ENCODE results near the gene GJC2. TPM values are rescaled to one million over a fixed set of nuclear protein-coding genes. Genes with fewer than 3 reads are reported as not detected.
"Not testable (repeated sequence)": the region's sequence is repeated elsewhere in the genome, so short reads cannot be mapped to it uniquely, and the experiment has no call there.

Gene GJC2
- total RNA-seq, 1 experiment from 2014 or later = 4.8 TPM

DNA sequence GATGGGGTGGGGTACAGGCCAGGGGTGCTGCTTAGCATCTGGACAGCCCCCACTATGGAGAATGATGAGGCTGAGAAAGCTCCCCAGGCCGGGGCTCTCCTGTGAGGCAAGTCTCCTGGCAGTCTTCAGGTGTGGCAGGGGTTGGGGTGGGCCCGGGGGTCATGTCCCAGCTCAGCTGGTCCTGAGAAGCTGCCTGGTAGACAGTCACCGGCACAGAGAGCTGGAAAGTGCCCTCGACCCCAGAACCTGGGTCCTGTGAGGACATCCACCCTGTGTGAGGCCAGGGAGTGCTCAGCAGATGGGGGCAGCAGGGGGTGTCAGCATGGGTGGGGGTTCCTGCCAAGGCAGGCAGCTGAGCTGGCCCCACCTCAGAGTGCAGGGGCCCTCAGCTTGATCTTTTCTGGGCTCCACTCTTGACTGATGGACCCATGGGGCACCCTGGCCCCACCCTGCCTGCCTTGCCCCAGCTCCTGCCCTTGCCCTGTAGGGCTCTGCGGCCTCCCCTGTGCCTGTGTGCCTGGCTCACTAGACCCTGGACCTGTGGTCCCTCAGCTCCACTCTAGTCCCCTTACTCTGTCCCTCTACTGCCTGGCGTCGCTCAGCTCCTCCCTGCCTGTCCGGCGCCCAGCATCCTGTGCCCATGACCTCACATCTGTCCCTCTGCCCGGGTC is 21.6 kb downstream of the GJC2 start:
- no peaks in the 10 kb centered on the region; the same call in none of the 2 replicates for H3K36me3 ChIP-seq
- no peak for DNase-seq
- no peaks in the 10 kb centered on the region for H3K9me3 ChIP-seq
- no peaks in the 10 kb centered on the region for H3K27me3 ChIP-seq
- H3K4me3 ChIP-seq = no peak overlapping the region

DNA sequence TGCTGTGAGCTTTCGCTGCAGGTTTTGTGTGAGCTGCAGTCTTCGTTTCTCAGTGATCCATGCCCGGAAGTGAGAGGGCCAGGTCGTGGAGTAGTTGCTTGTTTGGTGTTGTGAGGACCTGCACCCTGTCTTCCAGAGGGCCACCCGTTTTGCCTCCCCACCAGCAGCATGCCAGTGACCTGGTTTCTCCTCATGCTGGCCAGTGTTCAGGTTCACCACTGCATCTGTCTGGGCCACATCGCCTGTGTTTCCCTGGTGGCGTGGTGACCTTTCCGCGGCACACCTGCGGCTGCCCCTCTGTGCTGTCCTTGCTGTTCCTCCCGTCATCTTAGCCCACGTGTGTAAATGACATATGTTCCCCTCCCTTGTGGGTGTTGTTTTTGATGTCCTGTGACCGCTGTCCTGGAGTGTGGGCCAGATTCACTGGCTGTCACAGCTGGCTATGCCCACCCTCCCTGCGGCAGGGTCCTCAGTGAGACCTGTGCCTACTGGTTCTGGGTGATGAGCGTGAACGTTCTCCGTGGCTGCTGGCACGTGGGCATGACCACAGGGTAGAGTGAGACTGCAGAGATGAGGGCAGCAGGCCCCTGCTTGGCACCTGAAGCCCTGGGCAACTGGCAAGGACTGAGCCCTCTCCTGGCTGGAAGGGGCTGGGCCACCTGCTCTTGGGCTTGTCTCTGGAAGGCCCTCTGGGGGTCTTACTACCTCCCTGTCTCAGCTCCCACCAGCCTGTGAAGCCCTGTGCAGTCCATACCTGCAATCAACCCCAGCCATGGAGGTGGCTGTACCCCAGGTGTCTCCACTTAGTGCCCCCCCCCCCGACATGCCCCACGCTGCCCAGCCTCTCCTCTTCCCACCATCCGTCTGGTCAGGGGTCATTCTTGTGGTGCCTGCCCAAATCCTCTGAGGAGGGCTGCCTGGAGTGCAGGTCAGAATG is 23.1 kb downstream of the GJC2 start:
- Histone ChIP-seq H3K4me3 (no peak overlapping the region), H3K9me3 (no peaks in the 10 kb centered on the region), H3K27me3 (no peaks in the 10 kb centered on the region), H3K36me3 (no peaks in the 10 kb centered on the region; the same call in none of the 2 replicates)
- no peak for DNase-seq

DNA sequence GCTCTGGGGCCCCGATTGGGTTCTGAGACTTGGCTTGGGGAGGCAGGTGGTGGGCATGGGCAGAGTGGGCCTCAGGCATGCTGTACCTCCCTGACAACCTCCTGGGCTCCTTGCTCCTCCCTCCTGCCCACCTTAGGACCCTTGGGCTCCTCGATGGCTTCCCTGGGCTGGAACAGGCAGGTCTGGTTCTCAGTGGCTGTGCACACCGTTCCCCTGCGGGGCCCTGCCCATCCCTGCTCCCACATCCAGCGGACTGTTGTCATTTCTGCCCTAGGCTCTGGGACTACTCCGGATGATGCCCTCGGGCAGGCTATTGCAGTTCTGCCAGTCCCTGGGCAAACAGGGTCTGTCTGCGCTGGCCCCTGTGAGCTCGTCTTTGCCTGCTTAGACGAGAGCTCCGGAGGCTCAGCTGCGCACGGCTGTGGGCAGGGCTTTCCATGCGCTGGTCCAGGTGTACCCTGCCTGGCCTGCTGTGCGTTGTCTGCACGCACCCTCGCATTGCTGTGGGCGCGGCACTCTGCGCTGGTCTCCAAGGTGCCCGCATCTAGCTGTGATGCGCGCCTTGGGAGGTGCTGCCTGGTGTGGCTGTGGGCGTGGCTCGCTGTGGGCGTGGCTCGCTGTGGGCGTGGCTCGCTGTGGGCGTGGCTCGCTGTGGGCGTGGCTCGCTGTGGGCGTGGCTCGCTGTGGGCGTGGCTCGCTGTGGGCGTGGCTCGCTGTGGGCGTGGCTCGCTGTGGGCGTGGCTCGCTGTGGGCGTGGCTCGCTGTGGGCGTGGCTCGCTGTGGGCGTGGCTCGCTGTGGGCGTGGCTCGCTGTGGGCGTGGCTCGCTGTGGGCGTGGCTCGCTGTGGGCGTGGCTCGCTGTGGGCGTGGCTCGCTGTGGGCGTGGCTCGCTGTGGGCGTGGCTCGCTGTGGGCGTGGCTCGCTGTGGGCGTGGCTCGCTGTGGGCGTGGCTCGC is 24.1 kb downstream of the GJC2 start:
- H3K9me3 ChIP-seq, DNase-seq, H3K27me3 ChIP-seq, H3K36me3 ChIP-seq, H3K4me3 ChIP-seq: not testable (repeated sequence)

DNA sequence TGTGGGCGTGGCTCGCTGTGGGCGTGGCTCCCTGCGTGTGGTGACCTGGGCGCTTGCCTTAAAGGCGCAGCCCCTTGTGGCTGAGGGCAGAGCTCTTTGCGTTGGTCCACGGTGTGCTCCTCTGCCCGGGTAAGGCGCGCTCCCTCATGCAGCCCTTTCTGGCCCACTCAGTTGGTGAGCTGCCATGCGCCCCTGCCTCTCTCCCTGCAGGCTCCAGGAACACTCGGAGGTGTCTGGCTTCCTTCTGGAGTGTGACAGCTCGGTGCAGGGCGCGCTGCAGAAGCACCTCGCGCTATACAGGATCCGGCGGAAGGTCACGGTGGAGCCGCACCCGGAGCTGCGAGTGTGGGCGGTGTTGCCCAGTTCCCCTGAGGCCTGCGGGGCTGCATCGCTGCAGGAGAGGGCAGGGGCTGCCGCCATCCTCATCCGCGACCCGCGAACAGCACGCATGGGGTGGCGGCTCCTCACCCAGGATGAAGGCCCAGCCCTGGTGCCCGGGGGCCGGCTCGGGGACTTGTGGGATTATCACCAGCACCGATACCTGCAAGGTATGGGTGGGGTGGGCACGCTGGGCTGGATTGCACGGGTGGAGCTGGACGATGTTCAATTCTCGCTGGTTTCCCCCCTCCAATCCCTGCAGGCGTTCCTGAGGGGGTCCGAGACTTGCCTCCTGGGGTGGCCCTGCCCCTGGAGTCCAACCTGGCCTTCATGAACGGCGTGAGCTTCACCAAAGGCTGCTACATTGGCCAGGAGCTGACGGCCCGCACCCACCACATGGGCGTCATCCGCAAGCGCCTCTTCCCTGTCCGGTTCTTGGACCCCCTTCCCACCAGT is 25.0 kb downstream of the GJC2 start:
- Histone ChIP-seq H3K9me3 (no peaks in the 10 kb centered on the region), H3K27me3 (no peaks in the 10 kb centered on the region), H3K4me3 (no peak overlapping the region), H3K36me3 (no peaks in the 10 kb centered on the region; the same call in none of the 2 replicates)
- DNase-seq = no peak

DNA sequence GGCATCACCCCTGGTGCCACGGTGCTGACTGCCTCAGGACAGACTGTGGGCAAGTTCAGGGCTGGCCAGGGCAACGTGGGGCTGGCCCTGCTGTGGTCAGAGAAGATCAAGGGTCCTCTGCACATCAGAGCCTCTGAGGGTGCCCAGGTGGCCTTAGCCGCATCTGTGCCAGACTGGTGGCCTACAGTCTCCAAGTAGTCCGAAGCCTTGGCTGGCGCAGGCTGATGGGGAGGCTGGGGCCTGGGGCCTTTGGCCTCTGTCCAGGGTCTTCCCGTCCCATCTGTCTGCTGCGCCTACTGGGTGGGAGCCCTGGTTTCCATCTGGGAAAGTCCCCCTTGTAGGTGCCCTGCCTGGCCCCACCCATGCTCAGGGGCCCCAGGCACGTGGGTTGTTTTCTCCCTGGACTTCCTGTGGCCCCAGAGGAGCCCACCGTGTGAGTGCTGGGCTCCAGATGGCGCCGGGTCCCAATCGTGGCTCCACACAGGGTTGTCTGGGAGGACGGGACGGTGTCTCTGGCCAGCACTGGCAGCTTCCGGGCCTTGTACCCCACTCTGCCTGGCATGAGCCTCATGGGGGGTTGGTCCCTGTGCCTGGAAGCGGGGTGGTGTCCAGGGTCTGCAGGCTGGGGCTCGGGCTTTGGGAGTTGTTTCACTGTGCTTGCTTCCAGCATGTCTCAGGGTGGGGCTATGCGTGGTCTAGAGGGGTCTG is 25.7 kb downstream of the GJC2 start:
- Histone ChIP-seq H3K9me3 (no peaks in the 10 kb centered on the region), H3K36me3 (no peaks in the 10 kb centered on the region; the same call in 1 of the 2 replicates), H3K27me3 (no peaks in the 10 kb centered on the region), H3K4me3 (no peak overlapping the region)
- no peak for DNase-seq

DNA sequence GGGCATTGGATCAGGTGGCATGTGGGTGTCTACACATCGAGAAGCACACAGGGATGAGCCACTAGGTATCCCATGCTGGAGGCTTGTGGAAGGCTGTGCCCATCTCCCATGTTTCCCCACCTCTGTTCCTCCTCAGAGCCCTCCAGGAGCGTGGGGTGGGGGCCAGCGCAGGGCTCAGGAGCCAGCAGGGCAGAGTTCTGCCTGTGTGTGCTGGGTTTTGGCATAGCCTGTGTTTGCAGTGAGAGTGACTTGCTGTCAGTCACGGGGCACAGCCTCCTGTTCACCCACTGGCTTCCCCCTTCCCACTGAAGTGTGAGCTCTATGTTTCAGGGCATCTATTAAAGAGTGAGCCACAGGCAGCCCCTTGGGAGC is 26.3 kb downstream of the GJC2 start:
- no peaks in the 10 kb centered on the region for H3K9me3 ChIP-seq
- no peaks in the 10 kb centered on the region for H3K27me3 ChIP-seq
- no peaks in the 10 kb centered on the region; the same call in 1 of the 2 replicates for H3K36me3 ChIP-seq
- DNase-seq = no peak
- H3K4me3 ChIP-seq = no peak overlapping the region

DNA sequence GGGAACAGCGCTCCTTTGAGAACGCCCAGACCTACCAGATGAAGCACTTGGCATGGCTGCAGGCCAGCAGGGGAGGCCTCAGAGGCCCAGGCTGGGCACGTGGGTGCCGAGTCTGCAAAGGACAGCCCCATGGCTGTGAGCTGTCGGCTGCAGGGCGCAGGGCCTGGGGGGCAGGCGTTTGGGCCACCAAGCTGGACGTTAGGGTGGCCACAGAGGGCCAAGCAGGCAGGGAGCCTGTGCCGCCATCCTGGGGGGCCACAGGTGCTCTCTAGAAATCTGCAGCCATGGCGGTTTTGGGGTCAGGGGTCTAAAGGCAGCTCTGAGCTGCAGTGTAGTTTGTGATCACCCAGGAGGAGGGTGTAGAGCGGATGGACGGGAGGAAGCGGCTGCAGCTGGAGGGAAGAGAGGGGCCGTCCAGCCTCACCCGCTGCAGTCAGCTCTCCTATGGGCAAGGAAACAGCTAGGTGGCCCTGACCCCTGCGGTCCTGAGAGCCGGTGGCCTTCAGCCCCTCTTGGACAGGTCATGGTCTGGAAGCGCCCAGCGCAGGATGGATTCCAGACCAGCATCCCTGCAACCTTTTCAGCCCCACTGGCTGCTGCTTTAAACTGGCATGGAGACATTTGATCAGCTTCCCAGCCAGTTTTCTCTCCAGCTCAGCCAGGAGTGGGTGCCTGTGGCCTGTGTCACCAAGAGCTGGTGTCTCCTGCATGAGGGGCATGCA is 26.9 kb downstream of the GJC2 start:
- H3K27me3 ChIP-seq = no peaks in the 10 kb centered on the region
- no peaks in the 10 kb centered on the region for H3K9me3 ChIP-seq
- no peak overlapping the region for H3K4me3 ChIP-seq
- no peak for DNase-seq
- H3K36me3 ChIP-seq = no peaks in the 10 kb centered on the region; the same call in 1 of the 2 replicates

DNA sequence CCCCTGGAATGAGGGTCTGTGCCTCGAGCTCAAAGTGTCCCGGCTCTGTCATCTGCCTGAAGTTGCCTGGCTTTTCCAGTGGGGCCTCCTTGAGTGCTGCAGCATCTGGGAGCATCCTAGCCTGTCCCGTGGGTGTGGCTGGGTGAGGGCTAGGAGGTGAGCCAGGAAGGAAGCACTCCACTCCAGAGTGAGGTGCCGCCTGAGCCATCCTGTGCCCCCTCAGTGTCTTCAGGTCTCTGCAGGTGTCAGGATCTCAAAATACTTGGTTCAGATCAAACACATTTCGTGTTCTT is 27.4 kb downstream of the GJC2 start:
- DNase-seq = no peak
- no peaks in the 10 kb centered on the region for H3K9me3 ChIP-seq
- no peaks in the 10 kb centered on the region for H3K27me3 ChIP-seq
- H3K4me3 ChIP-seq = no peak overlapping the region
- H3K36me3 ChIP-seq = no peaks in the 10 kb centered on the region; the same call in 1 of the 2 replicates

DNA sequence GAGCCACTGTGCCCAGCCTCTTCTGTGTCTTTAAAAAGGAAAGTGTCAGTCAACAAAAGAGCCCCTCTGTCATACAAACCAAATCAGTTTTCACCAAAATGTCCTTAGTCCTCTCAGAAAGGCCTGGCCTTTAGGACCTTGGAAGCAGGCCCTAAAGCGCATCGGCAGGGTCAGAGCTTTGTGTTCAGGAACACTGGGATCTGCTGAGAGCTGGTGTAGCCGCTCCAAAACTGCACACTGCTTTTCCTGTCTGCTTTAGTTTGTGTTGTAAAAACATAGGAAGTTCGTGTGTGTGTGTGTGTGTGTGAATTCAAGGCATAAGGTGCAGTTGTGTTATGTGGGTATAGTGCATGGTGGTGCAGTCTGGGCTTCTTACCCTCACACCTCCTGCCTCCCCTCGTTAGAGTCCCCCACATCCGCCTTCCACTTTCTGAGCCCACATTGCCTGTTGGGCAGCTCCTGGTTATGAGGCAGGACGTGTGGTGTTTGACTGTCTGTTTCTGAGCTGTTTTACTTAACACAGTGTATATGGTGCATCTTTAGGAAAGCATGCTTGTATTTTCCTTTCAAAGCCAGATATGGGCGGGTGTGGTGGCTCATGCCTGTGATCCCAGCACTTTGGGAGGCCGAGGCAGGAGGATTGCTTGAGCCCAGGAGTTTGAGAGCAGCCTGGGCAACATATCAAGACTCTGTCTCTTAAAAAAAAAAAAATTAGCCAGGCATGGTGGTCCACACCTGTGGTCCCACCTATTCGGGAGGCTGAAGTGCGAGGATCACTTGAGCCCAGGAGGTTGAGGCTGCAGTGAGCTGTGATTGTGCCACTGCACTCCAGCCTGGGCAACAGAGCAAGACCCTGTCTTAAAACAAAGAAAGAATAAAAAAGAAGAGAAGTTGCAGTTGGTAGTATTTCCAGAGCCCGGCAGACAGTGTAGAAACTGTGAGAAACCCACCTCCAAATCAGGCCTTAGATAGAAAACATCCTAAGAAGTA is 28.3 kb downstream of the GJC2 start:
- Histone ChIP-seq H3K9me3 (no peaks in the 10 kb centered on the region), H3K4me3 (no peak overlapping the region), H3K36me3 (no peaks in the 10 kb centered on the region; the same call in 1 of the 2 replicates), H3K27me3 (no peaks in the 10 kb centered on the region)
- no peak for DNase-seq

DNA sequence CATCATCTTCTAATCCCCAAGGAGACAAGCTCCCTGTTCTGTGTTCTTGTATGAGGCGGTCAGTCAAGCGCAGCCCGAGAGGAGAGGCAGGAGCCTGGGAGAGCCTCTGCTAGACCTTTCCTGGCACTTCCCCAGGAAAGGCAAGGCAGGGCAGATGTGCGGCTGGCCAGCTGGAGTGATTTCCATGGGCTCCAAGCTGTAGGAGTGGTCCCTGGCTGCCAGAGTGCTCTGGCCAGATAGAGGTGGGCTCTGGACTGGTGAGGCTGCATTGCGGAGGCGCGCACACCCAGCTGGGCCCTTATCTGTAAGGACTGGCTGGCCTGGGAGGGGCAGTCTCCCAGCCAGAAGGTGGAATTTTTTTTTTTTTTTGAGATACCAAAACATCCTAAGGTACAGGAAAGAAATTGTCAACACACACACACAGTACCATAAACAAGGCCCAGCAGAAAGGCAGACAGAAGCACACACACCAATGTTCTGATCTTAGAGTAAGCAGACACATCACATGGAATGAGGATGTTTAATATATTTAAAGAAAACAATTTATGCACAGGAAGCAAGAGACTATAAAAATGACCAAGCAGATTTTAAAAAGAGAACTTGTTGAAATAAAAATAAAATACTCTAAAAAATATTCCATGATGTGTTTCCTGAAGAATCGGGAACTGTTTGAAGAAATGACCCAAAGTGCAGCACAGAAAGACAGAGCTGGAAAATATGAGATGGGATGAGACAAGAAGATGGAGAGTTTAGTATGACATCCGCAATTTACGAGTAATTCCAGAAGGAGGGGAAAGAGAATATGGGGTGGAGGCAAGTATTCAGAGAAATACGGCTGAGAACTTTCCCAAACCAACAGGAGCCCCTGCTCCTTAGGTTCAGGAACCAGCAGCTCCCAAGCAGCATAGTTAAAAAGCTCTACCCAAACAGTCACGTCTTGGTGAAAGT is 29.3 kb downstream of the GJC2 start:
- Histone ChIP-seq H3K36me3 (no peaks in the 10 kb centered on the region; the same call in 1 of the 2 replicates), H3K4me3 (no peak overlapping the region), H3K9me3 (no peaks in the 10 kb centered on the region), H3K27me3 (no peaks in the 10 kb centered on the region)
- no peak for DNase-seq

DNA sequence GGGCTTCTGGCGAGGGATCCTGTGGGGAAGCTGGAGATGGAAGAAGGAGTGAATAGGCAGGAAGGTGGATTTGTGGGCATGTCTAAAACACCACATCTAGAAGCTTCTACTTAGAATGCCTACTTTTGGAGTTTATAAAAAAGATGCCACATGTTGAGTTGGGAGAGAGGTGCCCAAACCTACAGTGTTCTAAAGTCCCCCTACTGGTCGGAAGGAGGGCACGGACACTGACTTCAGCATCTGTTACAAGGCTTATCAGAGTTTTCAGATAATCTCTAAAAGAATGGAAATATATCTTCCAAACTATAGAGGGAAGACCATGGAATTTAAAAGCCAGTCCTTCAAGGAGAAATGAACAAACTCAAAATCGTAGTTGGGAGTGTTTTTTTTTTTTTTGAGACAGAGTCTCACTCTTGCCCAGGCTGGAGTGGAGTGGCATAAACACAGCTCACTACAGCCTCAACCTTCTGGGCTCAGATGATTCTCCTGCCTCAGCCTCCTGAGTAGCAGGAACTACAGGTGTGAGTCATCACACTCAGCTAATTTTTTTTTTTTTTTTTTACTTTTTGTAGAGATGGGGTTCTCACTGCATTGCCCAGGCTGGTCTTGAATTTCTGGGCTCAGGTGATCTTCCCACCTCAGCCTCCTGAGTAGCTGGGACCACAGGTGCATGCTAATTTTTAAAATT is 30.7 kb downstream of the GJC2 start:
- Histone ChIP-seq H3K36me3 (no peaks in the 10 kb centered on the region), H3K4me3 (no peak overlapping the region), H3K9me3 (no peaks in the 10 kb centered on the region), H3K27me3 (no peaks in the 10 kb centered on the region)
- no peak for DNase-seq

DNA sequence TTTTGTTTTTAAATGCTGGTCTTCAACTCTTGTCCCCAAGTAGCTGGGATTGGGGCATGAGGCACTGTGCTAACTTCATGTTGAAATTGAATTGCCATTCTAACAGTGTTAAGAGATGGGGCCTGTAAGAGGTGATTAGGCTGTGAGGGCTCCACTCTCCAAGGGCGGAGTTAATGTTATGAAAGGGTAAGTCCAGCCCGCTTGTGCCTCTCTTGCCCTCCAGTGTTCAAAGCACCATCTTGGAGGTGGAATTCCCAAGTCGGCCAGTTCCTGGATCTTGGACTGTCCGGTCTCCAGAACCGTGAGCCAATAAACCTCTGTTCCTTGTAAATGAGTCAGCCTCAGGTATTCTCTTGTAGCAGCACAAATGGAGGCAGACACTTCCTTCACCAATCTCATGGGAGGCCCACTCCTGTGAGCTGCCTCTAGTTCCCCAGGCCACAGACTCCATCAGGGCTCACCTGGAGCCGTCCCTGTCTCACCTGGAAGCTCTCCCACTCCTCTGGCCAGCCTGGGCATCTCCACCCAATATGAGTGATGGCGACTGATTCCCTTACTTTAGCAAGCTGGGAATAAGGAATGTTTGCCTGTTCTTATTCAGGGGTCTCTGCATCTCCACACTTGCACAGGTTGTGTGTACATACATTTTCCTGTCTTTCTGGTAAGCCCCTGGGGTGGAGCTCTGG is 31.4 kb downstream of the GJC2 start:
- H3K27me3 ChIP-seq = no peaks in the 10 kb centered on the region
- no peak for DNase-seq
- no peaks in the 10 kb centered on the region for H3K36me3 ChIP-seq
- H3K4me3 ChIP-seq = no peak overlapping the region
- no peaks in the 10 kb centered on the region for H3K9me3 ChIP-seq
